Activated gamma-delta T cell treated with Interleukin-2 at 50 U/mL for 16 hours (primary cell): Measurements from ENCODE around the gene PMEL.
A peak's percentile ranks its signal among the peaks of the same experiment; 100 is the strongest.
"Not testable (repeated sequence)": the region's sequence is repeated elsewhere in the genome, so short reads cannot be mapped to it uniquely, and the experiment has no call there.

ENCODE experiments used
- DNase-seq: peaks from one replicate; pipeline ENCODE4 v3.0.0-alpha.2; 2020

The PMEL gene

DNA sequence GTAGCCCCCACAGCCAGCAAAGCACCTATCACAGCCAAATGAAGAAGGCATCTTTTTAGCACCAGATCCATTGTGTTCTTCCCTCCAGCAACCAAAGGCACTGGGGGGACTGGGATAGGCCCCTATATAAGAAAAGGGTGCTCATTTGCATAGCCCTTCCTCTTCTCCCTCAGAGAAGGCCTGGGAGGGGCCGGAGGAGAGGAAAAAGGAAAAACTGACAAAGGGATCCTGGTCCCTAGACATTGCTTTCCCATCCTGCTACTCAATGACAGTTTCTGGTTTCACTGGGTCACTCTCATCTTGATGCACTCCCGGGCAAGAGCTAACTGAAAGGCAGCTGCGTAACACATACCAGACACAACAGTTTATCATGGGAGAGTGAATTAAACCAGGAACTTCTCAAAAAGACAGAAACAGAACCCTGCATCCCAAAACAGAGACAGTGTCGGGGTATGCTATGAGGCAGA, at the start of gene PMEL:
Gene PMEL (minus strand): TSS at position 102 of the 467 bp plus-strand sequence. CDS start 31 bp downstream, at position 71.
- DNase-seq = no peak

- no peak for DNase-seq
Observed at GRCh38 chr12:56014205-56014604, 48.4 kb upstream of the PMEL start.

GRCh38 chr12:56013482-56013881, 47.6 kb upstream of the PMEL start:
- no peak for DNase-seq

GRCh38 chr12:56011509-56012090, 45.8 kb upstream of the PMEL start:
- DNase-seq = no peak

GRCh38 chr12:56010111-56010570, 44.3 kb upstream of the PMEL start:
- DNase-seq = no peak

GRCh38 chr12:56007564-56008559, 42.0 kb upstream of the PMEL start:
- DNase-seq = peak; percentile 67

DNA sequence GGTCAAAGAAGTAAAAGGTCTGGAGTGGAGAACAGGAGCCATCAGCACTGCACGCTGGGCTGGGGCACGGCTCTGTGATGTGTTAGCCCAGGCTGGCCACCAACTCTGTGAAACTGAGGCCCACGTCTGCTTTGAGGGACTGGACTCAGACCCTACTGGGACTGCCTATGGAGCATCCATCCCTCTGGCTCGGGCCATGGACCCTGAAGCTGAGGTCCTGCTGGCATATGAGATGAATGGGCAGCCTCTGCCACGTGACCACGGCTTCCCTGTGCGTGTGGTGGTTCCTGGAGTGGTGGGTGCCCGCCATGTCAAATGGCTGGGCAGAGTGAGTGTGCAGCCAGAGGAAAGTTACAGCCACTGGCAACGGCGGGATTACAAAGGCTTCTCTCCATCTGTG, 38.4 kb upstream of the PMEL start:
- DNase-seq = no peak

DNA sequence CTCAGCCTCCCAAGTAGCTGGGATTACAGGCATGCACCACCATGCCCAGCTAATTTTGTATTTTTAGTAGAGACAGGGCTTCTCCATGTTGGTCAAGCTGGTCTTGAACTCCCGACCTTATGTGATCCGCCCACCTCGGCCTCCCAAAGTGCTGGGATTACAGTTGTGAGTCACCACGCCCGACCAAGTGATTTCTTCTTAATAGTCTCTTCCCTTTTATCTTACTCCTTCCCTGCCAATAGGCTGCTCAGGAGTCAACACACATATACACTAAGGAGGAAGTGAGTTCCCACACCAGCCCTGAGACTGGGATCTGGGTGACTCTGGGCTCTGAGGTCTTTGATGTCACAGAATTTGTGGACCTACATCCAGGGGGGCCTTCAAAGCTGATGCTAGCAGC, 37.5 kb upstream of the PMEL start:
- not testable (repeated sequence) for DNase-seq

GRCh38 chr12:56001487-56002100, 35.8 kb upstream of the PMEL start:
- no peak for DNase-seq

DNA sequence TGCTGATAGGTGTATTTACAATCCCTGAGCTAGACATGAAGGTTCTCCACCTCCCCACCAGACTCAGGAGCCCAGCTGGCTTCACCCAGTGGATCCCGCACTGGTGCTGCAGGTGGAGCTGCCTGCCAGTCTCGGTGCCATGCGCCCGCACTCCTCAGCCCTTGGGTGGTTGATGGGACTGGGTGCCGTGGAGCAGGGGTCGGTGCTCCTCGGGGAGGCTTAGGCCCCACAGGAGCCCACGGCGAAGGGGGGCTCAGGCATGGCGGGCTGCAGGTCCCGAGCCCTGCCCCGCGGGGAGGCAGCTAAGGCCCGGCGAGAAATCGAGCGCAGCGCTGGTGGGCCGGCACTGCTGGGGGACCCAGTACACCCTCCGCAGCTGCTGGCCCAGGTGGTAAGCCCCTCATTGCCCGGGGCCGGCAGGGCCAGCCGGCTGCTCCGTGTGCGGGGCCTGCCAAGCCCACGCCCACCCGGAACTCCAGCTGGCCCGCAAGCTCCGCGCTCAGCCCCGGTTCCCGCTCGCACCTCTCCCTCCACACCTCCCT, 34.2 kb upstream of the PMEL start:
- DNase-seq = not testable (repeated sequence)

DNA sequence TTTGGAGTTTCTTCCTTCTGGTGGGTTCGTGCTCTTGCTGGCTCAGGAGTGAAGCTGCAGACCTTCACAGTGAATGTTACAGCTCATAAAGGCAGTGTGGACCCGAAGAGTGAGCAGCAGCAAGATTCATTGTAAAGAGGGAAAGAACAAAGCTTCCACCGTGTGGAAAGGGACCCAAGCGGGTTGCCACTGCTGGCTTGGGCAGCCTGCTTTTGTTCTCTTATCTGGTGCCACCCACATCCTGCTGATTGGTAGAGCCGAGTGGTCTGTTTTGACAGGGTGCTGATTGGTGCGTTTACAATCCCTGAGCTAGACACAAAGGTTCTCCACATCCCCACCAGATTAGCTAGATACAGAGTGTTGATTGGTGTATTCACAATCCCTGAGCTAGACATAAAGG, 33.7 kb upstream of the PMEL start:
- not testable (repeated sequence) for DNase-seq

DNA sequence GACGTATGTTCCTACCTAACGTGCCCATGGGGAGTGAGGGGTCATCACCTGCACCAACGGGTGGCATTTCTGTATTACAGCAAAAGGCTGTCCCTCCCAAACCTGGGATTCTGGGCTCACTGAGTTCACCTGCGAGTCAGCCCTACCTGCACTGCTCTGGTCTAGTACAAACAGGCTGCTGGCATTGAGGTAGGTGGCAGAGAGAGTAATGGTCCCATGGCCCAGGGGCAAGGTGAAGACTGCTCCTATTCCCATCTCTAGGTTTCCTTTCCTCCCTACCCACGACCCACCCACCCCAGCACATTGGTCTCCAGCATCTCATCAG, 31.7 kb upstream of the PMEL start:
- DNase-seq = no peak

- no peak for DNase-seq
Observed at GRCh38 chr12:55996715-55997534, 31.1 kb upstream of the PMEL start, which contains the start of gene SUOX. SUOX (plus strand) TSS chr12:55997276; CDS start chr12:56002222, 4,946 bp downstream.

DNA sequence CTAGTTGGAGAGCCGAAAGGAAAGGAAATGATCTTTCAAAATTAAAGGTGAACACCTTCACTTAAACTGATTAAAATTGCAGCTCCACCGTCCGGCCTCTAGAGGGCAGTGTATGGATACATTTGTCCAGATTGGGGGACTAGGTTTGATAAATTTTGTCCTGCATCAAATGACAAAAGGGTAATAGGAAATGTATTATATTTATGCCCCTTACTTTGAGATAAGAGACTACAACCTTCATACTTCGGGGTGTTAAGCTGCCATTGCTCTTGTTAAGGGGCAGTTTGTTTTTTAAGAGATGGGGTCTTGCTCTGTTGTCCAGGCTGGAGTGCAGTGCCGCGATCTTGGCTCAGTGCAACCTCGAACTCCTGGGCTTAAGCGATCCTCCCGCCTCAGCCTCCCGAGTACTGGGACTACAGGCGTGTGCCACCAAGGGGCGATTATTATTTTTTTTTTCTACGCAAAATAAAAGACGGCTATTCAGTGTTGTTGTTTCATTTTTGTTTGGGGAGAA, 30.4 kb upstream of the PMEL start:
- peak; percentile 63 for DNase-seq

DNA sequence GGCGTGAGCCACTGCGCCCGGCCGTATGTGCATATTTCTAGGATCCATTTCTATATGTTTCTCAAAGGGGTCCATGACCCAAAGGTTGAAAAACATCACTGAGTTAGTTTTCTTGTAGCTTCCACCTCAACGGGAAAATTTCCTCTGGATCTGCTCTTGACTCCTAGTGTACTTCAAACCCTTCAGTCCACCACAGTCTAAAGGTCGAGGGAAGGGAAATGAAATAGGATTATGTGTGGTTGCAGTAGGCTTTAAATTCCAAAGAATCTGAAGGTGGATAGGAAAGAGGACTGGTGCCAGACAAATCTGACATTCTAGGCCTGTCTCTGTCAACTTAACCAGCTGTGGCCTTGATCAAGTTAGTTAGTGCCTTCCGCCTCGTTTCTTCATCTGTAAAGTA, 29.5 kb upstream of the PMEL start:
- no peak for DNase-seq

- no peak for DNase-seq
Observed at GRCh38 chr12:55993230-55993853, 27.5 kb upstream of the PMEL start.

- DNase-seq = no peak
Observed at GRCh38 chr12:55991110-55991509, 25.3 kb upstream of the PMEL start.

GRCh38 chr12:55985976-55986375, 20.1 kb upstream of the PMEL start:
- not testable (repeated sequence) for DNase-seq

DNA sequence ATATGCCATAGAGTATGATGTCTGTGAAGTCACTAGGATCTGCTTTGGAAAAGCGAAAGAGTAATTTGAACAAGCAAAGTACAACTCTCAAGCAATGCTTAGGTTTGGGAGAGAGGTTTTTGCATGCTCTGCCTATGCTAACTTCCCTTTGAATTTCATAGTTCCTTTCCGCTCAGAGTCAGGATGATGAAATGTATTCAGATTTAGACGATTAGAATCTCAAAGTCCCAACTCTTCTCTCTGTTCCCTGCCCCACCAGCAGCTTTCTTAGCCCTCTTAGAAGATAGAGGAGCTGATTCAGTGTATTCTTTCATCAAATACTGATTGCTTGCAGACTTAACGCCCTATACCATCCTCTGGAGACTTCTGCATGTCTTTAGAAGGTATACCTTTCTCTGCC, 19.5 kb upstream of the PMEL start:
- no peak for DNase-seq

- no peak for DNase-seq
Observed at GRCh38 chr12:55984861-55985260, 19.0 kb upstream of the PMEL start.

DNA sequence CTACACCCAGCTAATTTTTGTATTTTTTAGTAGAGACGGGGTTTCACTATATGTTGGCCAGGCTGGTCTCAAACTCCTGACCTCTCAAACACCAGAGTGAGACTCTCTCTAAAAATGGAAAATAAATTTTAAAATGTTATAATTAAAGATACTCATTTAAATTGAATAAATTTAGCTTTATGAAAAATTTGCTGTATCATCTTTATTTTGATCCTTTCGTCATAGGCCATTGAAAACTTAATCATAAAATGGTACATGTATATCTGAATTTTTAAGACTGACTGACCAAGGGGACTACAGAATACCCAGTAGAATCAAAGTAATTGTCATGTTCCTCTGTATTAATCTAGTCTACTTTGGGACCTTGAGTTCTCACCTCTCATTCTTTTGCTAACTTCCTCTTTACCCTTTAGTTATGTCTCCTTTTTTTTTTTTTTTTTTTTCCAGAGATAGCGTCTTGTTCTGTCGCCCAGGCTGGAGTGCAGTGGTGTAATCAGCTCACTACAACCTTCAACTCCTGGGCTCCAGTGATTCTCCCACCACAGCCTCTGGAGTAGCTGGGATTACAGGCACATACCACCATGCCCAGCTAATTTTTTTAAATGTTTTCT, 17.5 kb upstream of the PMEL start:
- no peak for DNase-seq
